Endothelial cell (in vitro differentiated cells): ENCODE data around the gene PSME4. TPM values are rescaled to one million over a fixed set of nuclear protein-coding genes. Genes with fewer than 3 reads are reported as not detected.
"Not testable (repeated sequence)": the region's sequence is repeated elsewhere in the genome, so short reads cannot be mapped to it uniquely, and the experiment has no call there.

Experiments used
- DNase-seq: peaks from one replicate; pipeline ENCODE4 v3.0.0; 2021; ENCODE audit warnings: low spot score
- H3K27ac Mint-ChIP-seq: one replicate; pipeline ENCODE4 v1.8.0; 2021; ENCODE audit warnings: mixed read lengths, inconsistent platforms; ENCODE audit not compliant: unreplicated experiment
- H3K27me3 Mint-ChIP-seq: one replicate; pipeline ENCODE4 v1.8.0; 2021; ENCODE audit warnings: mild to moderate bottlenecking, moderate library complexity, mixed read lengths, inconsistent platforms; ENCODE audit not compliant: unreplicated experiment
- H3K36me3 Mint-ChIP-seq: one replicate; pipeline ENCODE4 v1.8.0; 2021; ENCODE audit warnings: mild to moderate bottlenecking, low read depth, mixed read lengths, inconsistent platforms; ENCODE audit not compliant: unreplicated experiment
- H3K4me1 Mint-ChIP-seq: one replicate; pipeline ENCODE4 v1.8.0; 2021; ENCODE audit warnings: mild to moderate bottlenecking, mixed read lengths, inconsistent platforms; ENCODE audit not compliant: unreplicated experiment
- H3K4me3 Mint-ChIP-seq: one replicate; pipeline ENCODE4 v1.8.0; 2021; ENCODE audit warnings: mild to moderate bottlenecking, mixed read lengths, inconsistent platforms; ENCODE audit not compliant: unreplicated experiment
- H3K9me3 Mint-ChIP-seq: one replicate; pipeline ENCODE4 v1.8.0; 2021; ENCODE audit warnings: mixed read lengths, inconsistent platforms; ENCODE audit not compliant: unreplicated experiment
- total RNA-seq: library from RNA; stranded (reverse); fragmentation: NEBNext Ultra II Directional; extraction: Animal tissue kit (Norgen Biotek cat#: 25700); gene quantifications from one replicate; pipeline ENCODE4 v1.2.1, GENCODE V29; 2021; ENCODE audit not compliant: unreplicated experiment
- TF ChIP-seq, protein P1 (sequence below): fragments of 200-600 bp; sonication (generic); IDR thresholded peaks from one replicate; pipeline ENCODE4 v1.5.0; 2021; ENCODE audit warnings: antibody characterized with exemption; ENCODE audit not compliant: unreplicated experiment

The PSME4 gene
- total RNA-seq, 1 donor from 2014 or later: 106 TPM

- H3K9me3 Mint-ChIP-seq: no peaks in the 10 kb centered on the region
- H3K4me3 Mint-ChIP-seq: peak overlapping the region; percentile 53
- peaks cover 17% of the 10 kb centered on the region for H3K36me3 Mint-ChIP-seq
- TF ChIP-seq, protein P1, sequence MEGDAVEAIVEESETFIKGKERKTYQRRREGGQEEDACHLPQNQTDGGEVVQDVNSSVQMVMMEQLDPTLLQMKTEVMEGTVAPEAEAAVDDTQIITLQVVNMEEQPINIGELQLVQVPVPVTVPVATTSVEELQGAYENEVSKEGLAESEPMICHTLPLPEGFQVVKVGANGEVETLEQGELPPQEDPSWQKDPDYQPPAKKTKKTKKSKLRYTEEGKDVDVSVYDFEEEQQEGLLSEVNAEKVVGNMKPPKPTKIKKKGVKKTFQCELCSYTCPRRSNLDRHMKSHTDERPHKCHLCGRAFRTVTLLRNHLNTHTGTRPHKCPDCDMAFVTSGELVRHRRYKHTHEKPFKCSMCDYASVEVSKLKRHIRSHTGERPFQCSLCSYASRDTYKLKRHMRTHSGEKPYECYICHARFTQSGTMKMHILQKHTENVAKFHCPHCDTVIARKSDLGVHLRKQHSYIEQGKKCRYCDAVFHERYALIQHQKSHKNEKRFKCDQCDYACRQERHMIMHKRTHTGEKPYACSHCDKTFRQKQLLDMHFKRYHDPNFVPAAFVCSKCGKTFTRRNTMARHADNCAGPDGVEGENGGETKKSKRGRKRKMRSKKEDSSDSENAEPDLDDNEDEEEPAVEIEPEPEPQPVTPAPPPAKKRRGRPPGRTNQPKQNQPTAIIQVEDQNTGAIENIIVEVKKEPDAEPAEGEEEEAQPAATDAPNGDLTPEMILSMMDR: no peak
- peak overlapping the region; percentile 94 for H3K27ac Mint-ChIP-seq
- no peak for DNase-seq
- H3K27me3 Mint-ChIP-seq: peaks cover 10% of the 10 kb centered on the region
- peaks cover 61% of the 10 kb centered on the region for H3K4me1 Mint-ChIP-seq
These were observed 5.7 kb downstream of the PSME4 start for GRCh38 chr2:53964987-53965687.

DNA sequence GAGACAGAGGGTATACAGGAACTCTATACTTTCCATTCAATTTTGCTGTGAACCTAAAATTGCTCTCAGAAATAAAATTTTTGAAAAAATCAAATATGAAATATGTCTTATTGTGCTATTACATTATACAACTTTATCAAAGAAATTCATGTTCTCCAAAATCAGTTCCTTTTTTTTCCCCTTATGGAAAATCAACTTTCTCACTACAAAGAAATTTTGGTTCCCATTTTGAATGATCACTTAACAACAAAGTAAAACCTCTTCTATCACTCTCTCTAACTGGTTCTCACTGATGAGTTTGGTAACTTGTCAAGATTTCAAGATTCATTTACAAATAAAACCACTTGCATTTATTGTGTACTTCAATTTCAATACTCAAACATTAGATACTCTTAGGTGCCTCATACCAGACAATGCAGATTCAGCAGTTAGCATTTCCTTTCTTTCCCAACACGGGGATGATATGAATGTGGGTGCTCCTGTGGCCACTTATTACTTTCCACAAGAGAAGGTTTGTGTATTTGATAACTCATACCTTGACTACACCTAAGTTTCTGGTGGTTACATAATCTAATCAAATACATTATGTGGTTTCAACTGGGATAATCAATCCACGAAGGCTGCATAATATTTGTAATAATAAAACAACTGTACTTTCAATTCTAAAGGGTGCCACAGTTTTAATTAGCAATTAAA, 6.4 kb downstream of the PSME4 start:
- peaks cover 5% of the 10 kb centered on the region for H3K27me3 Mint-ChIP-seq
- peak overlapping the region; percentile 94 for H3K27ac Mint-ChIP-seq
- DNase-seq: no peak
- peaks cover 15% of the 10 kb centered on the region for H3K36me3 Mint-ChIP-seq
- no peak overlapping the region for H3K4me3 Mint-ChIP-seq
- H3K4me1 Mint-ChIP-seq: peaks cover 60% of the 10 kb centered on the region
- TF ChIP-seq, protein P1: no peak
- no peaks in the 10 kb centered on the region for H3K9me3 Mint-ChIP-seq

DNA sequence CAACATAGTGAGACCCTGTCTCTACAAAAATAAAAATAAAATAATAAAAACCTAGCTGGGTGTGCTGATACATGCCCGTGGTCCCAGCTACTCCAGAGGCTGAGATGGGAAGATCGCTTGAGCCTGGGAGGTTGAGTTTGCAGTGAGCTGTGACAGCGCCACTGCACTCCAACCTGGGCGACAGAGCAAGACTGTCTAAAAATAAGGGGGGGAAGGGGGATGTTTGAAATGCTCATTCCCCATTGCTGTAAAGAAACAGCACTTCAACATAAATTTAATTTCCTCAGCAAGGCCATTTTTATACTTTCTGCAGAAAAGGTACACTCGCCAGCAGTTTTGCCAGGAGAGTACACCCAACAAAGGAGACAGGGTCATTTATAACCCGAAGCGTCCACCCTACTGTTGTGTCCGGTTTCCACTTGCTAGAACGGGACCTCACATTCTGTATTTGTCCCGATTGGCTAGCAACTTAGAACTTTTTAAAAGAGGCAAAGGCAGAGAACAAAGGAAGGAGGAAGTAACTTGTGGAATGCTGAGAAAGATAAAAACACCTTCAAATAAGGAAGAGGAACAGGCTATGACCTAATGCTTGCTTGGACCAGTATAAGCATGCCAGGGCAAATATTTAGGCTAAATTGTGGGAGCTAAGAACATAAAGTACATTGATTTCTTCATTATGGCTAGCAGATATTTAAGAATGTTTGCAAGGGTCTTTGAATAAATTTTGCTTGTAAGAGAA, 9.1 kb downstream of the PSME4 start:
- not testable (repeated sequence) for H3K27me3 Mint-ChIP-seq, H3K9me3 Mint-ChIP-seq, H3K36me3 Mint-ChIP-seq, DNase-seq
- peak overlapping the region; percentile 75 for H3K4me3 Mint-ChIP-seq
- H3K27ac Mint-ChIP-seq: peak overlapping the region; percentile 98
- H3K4me1 Mint-ChIP-seq: peaks cover 58% of the 10 kb centered on the region

- Mint-ChIP-seq H3K27ac (peak overlapping the region; percentile 98), H3K4me1 (peaks cover 56% of the 10 kb centered on the region), H3K9me3 (no peaks in the 10 kb centered on the region), H3K36me3 (peaks cover 8% of the 10 kb centered on the region), H3K4me3 (peak overlapping the region; percentile 53), H3K27me3 (peaks cover 4% of the 10 kb centered on the region)
- DNase-seq: no peak
- TF ChIP-seq, protein P1: no peak
These were observed 10.3 kb downstream of the PSME4 start for GRCh38 chr2:53960476-53960875.

GRCh38 chr2:53958443-53958842, 12.3 kb downstream of the PSME4 start:
- Mint-ChIP-seq H3K4me1 (peaks cover 42% of the 10 kb centered on the region), H3K9me3 (no peaks in the 10 kb centered on the region), H3K27ac (peak overlapping the region; percentile 38), H3K27me3 (peaks cover 1% of the 10 kb centered on the region), H3K36me3 (peaks cover 4% of the 10 kb centered on the region), H3K4me3 (no peak overlapping the region)
- no peak for DNase-seq
- TF ChIP-seq, protein P1: no peak
